GM19395 (cell line): ENCODE results near the gene EPYC.

Experiments used
- ATAC-seq: cut with Tn5 transposase; IDR thresholded peaks from one replicate; pipeline ENCODE4 v1.9.1; 2021; ENCODE audit warnings: mild to moderate bottlenecking, moderate library complexity; ENCODE audit not compliant: unreplicated experiment

EPYC gene

DNA sequence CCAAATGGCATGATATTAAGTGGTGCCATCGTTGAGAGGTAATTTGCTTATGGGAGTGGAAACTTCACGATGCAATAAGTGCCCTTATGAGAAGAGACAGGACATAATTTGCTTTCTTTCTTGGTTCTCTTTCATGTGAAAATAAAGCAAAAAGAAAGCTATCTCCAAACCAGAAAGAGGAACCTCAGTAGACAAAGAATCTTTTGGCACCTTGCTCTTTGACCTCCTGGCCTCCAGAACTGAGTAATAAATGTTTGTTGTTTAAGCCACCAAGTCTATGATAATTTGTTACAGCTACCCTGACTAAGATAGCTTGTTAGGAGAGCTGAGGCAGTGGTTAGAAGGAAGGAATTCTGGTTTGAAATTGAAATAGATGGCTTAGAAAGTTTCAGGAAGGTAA is 89.4 kb downstream of the EPYC start:
- no peak for ATAC-seq
